ENCODE measurements around the gene WDR49. TPM values are rescaled to one million over a fixed set of nuclear protein-coding genes. Genes with fewer than 3 reads are reported as not detected.

The WDR49 gene
- total and polyA plus RNA-seq, 2 donors (not counting 1 experiment from before 2014, with no cell fraction given): 0.88 to 1.4 TPM

- H2AFZ ChIP-seq (ENCODE audit: insufficient read depth, low read depth, low read length, poor library complexity, severe bottlenecking): no peak overlapping the region
- CTCF ChIA-PET: interaction anchor here (0.9 to 1.8 kb wide), 2 partner anchors 15 to 41 kb away, joined by 3 to 6 read pairs; no protein-coding TSS in a partner anchor
- Mint-ChIP-seq H3K9me3 (ENCODE audit: insufficient read depth) (no peaks in the 10 kb centered on the region), H3K4me3 (no peak overlapping the region), H3K27ac (no peak overlapping the region), H3K4me1 (no peaks in the 10 kb centered on the region), H3K27me3 (no peaks in the 10 kb centered on the region)
- H3K36me3 ChIP-seq (replicated peaks in 1 of 2; ENCODE audit: control extremely low read depth in 1 of 2, control insufficient read depth in 1 of 2, extremely low read depth in 1 of 2, insufficient read depth in 2 of 2, low read length in 1 of 2): peaks cover 14 to 41% of the 10 kb centered on the region in 2 experiments
- no peak overlapping the region for H3K27ac ChIP-seq (ENCODE audit: low read length in 2 of 2)
- H3K9me3 ChIP-seq (ENCODE audit: control extremely low read depth in 1 of 3, control insufficient read depth in 2 of 3, insufficient read depth in 1 of 3, low read length in 2 of 3): no peaks in the 10 kb centered on the region
- intact Hi-C loops (cut with micrococcal nuclease): no loop called here
- no peak overlapping the region for H3K4me3 ChIP-seq (ENCODE audit: control extremely low read depth in 1 of 5, extremely low read depth in 1 of 5, insufficient read depth in 1 of 5, low read depth in 2 of 5, low read length in 4 of 5)
- DNase-seq (no peak), ATAC-seq (ENCODE audit: low read depth) (no peak)
- POLR2A ChIA-PET: no interaction called here
- TF ChIP-seq CTCF (IDR thresholded peaks at IDR 0.05) (no peak), EZH2 (IDR thresholded peaks at IDR 0.05; ENCODE audit: borderline replicate concordance, insufficient read depth, low read depth, low read length, poor library complexity, severe bottlenecking) (no peak)
- H3K79me2 ChIP-seq (ENCODE audit: control insufficient read depth, insufficient read depth, low read length): peaks cover 2% of the 10 kb centered on the region
- H3K4me2 ChIP-seq (replicated peaks; ENCODE audit: low read depth, low read length, poor library complexity, severe bottlenecking): no peak overlapping the region
- H4K20me1 ChIP-seq (ENCODE audit: control insufficient read depth, insufficient read depth, low read length, poor library complexity, severe bottlenecking): peaks cover 38% of the 10 kb centered on the region
- 100% methylated on average over 1 of the region's 4 CpGs for WGBS (ENCODE audit: insufficient coverage)
- H3K27me3 ChIP-seq (replicated peaks in 1 of 4; ENCODE audit: control extremely low read depth in 1 of 4, control insufficient read depth in 3 of 4, insufficient read depth in 4 of 4, low read length in 3 of 4): no peaks in the 10 kb centered on the region
- no peaks in the 10 kb centered on the region for H3K4me1 ChIP-seq (ENCODE audit: control insufficient read depth in 2 of 2, insufficient read depth in 2 of 2, low read length in 2 of 2)
- no peak overlapping the region for H3K9ac ChIP-seq (ENCODE audit: low read length)
Observed at GRCh38 chr3:167700046-167700445, 46.3 kb upstream of the WDR49 start.

- DNase-seq (no peak), ATAC-seq (ENCODE audit: low read depth) (no peak)
- intact Hi-C loops (cut with micrococcal nuclease): no loop called here
- WGBS (ENCODE audit: insufficient coverage): 100% methylated on average over 2 of the region's 2 CpGs
- Mint-ChIP-seq H3K9me3 (ENCODE audit: insufficient read depth) (no peaks in the 10 kb centered on the region), H3K4me3 (no peak overlapping the region), H3K4me1 (peaks cover 14% of the 10 kb centered on the region), H3K27me3 (no peaks in the 10 kb centered on the region), H3K27ac (no peak overlapping the region)
- H3K4me3 ChIP-seq (ENCODE audit: control extremely low read depth in 1 of 5, extremely low read depth in 1 of 5, insufficient read depth in 1 of 5, low read depth in 2 of 5, low read length in 4 of 5): no peak overlapping the region
- H3K79me2 ChIP-seq (ENCODE audit: control insufficient read depth, insufficient read depth, low read length): no peaks in the 10 kb centered on the region
- no peak overlapping the region for H3K9ac ChIP-seq (ENCODE audit: low read length)
- TF ChIP-seq CTCF (IDR thresholded peaks at IDR 0.05): no peak
- TF ChIP-seq EZH2 (IDR thresholded peaks at IDR 0.05; ENCODE audit: borderline replicate concordance, insufficient read depth, low read depth, low read length, poor library complexity, severe bottlenecking): no peak
- H2AFZ ChIP-seq (ENCODE audit: insufficient read depth, low read depth, low read length, poor library complexity, severe bottlenecking): no peak overlapping the region
- no peak overlapping the region for H3K4me2 ChIP-seq (replicated peaks; ENCODE audit: low read depth, low read length, poor library complexity, severe bottlenecking)
- POLR2A ChIA-PET: interaction anchor here (0.7 kb wide), 1 partner anchor 55 kb away, joined by 3 read pairs; no protein-coding TSS in a partner anchor
- CTCF ChIA-PET: interaction anchor here (0.6 to 1.9 kb wide), 3 partner anchors 9 to 47 kb away, joined by 3 to 9 read pairs (median 3); no protein-coding TSS in a partner anchor
- H3K4me1 ChIP-seq (ENCODE audit: control insufficient read depth in 2 of 2, insufficient read depth in 2 of 2, low read length in 2 of 2): peaks cover 9 to 14% of the 10 kb centered on the region in 2 donors
- H4K20me1 ChIP-seq (ENCODE audit: control insufficient read depth, insufficient read depth, low read length, poor library complexity, severe bottlenecking): peaks cover 28% of the 10 kb centered on the region
- H3K27me3 ChIP-seq (replicated peaks in 1 of 4; ENCODE audit: control extremely low read depth in 1 of 4, control insufficient read depth in 3 of 4, insufficient read depth in 4 of 4, low read length in 3 of 4): no peaks in the 10 kb centered on the region
- peaks cover 25 to 45% of the 10 kb centered on the region in 2 experiments for H3K36me3 ChIP-seq (replicated peaks in 1 of 2; ENCODE audit: control extremely low read depth in 1 of 2, control insufficient read depth in 1 of 2, extremely low read depth in 1 of 2, insufficient read depth in 2 of 2, low read length in 1 of 2)
- no peaks in the 10 kb centered on the region for H3K9me3 ChIP-seq (ENCODE audit: control extremely low read depth in 1 of 3, control insufficient read depth in 2 of 3, insufficient read depth in 1 of 3, low read length in 2 of 3)
- no peak overlapping the region for H3K27ac ChIP-seq (ENCODE audit: low read length in 2 of 2)
Observed at GRCh38 chr3:167694121-167694520, 40.4 kb upstream of the WDR49 start.

All from B cell (primary cell).